MCF 10A (cell line): Measurements from ENCODE around the gene PCARE. TPM values are rescaled to one million over a fixed set of nuclear protein-coding genes. Genes with fewer than 3 reads are reported as not detected.
"Not testable (repeated sequence)": the region's sequence is repeated elsewhere in the genome, so short reads cannot be mapped to it uniquely, and the experiment has no call there.

ENCODE experiments used
- BruUV-seq: library from RNA; stranded (reverse); fragments of 400-500 nt; replicated peaks from 2 replicates; lab custom pipeline; 2021; lab: Mats Ljungman, UMichigan
- CTCF ChIA-PET: fragments of 300-600 bp; sonication (Branson Sonifier 250); formaldehyde crosslinking; extraction: SDS; loops from one replicate; lab custom pipeline; 2021; ENCODE audit warnings: antibody characterized with exemption, inconsistent platforms; lab: Yijun Ruan, JAX
- POLR2A ChIA-PET: fragments of 300-600, 350-650 bp; sonication (Branson Sonifier 250); formaldehyde crosslinking; extraction: SDS; loops from one replicate; lab custom pipeline; 2020; ENCODE audit warnings: antibody characterized with exemption, inconsistent platforms; lab: Yijun Ruan, JAX
- DNase-seq: peaks from one replicate; pipeline ENCODE4 v3.0.0-alpha.2; 2018; ENCODE audit not compliant: unreplicated experiment
- H3K27ac Mint-ChIP-seq: one replicate; pipeline ENCODE4 v1.8.0; 2022; ENCODE audit warnings: mild to moderate bottlenecking, low read depth, mixed read lengths; ENCODE audit not compliant: unreplicated experiment
- H3K27me3 Mint-ChIP-seq: one replicate; pipeline ENCODE4 v1.8.0; 2022; ENCODE audit warnings: mixed read lengths; ENCODE audit not compliant: insufficient read depth, unreplicated experiment
- H3K36me3 Mint-ChIP-seq: one replicate; pipeline ENCODE4 v1.8.0; 2022; ENCODE audit warnings: mild to moderate bottlenecking, moderate library complexity, mixed read lengths; ENCODE audit not compliant: insufficient read depth, unreplicated experiment
- H3K4me1 Mint-ChIP-seq: one replicate; pipeline ENCODE4 v1.8.0; 2022; ENCODE audit warnings: mixed read lengths; ENCODE audit not compliant: insufficient read depth, unreplicated experiment
- H3K4me3 Mint-ChIP-seq: one replicate; pipeline ENCODE4 v1.8.0; 2022; ENCODE audit warnings: mild to moderate bottlenecking, moderate library complexity, mixed read lengths; ENCODE audit not compliant: unreplicated experiment
- H3K9me3 Mint-ChIP-seq: one replicate; pipeline ENCODE4 v1.8.0; 2022; ENCODE audit warnings: mixed read lengths; ENCODE audit not compliant: unreplicated experiment
- intact Hi-C: fragments of 100-400 bp; cut with micrococcal nuclease; formaldehyde crosslinking; loops from 2 replicates; pipeline ENCODE4 v1.14.1; 2022
- total RNA-seq: library from RNA; stranded (reverse); gene quantifications from 2 replicates; pipeline ENCODE4 v1.2.3, GENCODE V29; 2022
- TF ChIP-seq, protein P1 (sequence below): fragments of 200-600 bp; IDR thresholded peaks from one replicate; pipeline ENCODE4 v1.8.0; 2022; ENCODE audit warnings: antibody characterized with exemption, mild to moderate bottlenecking; ENCODE audit not compliant: unreplicated experiment

Gene PCARE
- total RNA-seq, 1 experiment from 2014 or later: not detected

- ChIA-PET CTCF (no interaction called here), POLR2A (interaction anchor here (0.6 kb wide), 1 partner anchor 9 kb away, joined by 3 read pairs; no protein-coding TSS in a partner anchor)
- no TSS peak for BruUV-seq
- TF ChIP-seq, protein P1, sequence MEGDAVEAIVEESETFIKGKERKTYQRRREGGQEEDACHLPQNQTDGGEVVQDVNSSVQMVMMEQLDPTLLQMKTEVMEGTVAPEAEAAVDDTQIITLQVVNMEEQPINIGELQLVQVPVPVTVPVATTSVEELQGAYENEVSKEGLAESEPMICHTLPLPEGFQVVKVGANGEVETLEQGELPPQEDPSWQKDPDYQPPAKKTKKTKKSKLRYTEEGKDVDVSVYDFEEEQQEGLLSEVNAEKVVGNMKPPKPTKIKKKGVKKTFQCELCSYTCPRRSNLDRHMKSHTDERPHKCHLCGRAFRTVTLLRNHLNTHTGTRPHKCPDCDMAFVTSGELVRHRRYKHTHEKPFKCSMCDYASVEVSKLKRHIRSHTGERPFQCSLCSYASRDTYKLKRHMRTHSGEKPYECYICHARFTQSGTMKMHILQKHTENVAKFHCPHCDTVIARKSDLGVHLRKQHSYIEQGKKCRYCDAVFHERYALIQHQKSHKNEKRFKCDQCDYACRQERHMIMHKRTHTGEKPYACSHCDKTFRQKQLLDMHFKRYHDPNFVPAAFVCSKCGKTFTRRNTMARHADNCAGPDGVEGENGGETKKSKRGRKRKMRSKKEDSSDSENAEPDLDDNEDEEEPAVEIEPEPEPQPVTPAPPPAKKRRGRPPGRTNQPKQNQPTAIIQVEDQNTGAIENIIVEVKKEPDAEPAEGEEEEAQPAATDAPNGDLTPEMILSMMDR: no peak
- Mint-ChIP-seq H3K4me3 (no peak overlapping the region), H3K4me1 (no peaks in the 10 kb centered on the region), H3K27ac (no peak overlapping the region), H3K36me3 (no peaks in the 10 kb centered on the region), H3K27me3 (no peaks in the 10 kb centered on the region), H3K9me3 (no peaks in the 10 kb centered on the region)
- intact Hi-C loops: no loop called here
- no peak for DNase-seq
Measured at GRCh38 chr2:29100564-29100963, 26.2 kb upstream of the PCARE start.

GRCh38 chr2:29097569-29097968 is 23.2 kb upstream of the PCARE start:
- Mint-ChIP-seq H3K36me3 (no peaks in the 10 kb centered on the region), H3K4me1 (no peaks in the 10 kb centered on the region), H3K27me3 (no peaks in the 10 kb centered on the region), H3K4me3 (no peak overlapping the region), H3K27ac (no peak overlapping the region), H3K9me3 (no peaks in the 10 kb centered on the region)
- POLR2A ChIA-PET: interaction anchor here (2.7 kb wide), 1 partner anchor 11 kb away, joined by 13 read pairs; no protein-coding TSS in a partner anchor
- no TSS peak for BruUV-seq
- TF ChIP-seq, protein P1: no peak
- CTCF ChIA-PET: no interaction called here
- no peak for DNase-seq
- intact Hi-C loops: no loop called here

- no TSS peak for BruUV-seq
- Mint-ChIP-seq H3K27ac (no peak overlapping the region), H3K4me3 (no peak overlapping the region), H3K27me3 (no peaks in the 10 kb centered on the region), H3K36me3 (no peaks in the 10 kb centered on the region), H3K9me3 (no peaks in the 10 kb centered on the region), H3K4me1 (no peaks in the 10 kb centered on the region)
- POLR2A ChIA-PET: interaction anchor here (1.5 to 2.7 kb wide), 2 partner anchors 9 to 11 kb away, joined by 3 to 13 read pairs; no protein-coding TSS in a partner anchor
- no peak for DNase-seq
- intact Hi-C loops: no loop called here
- CTCF ChIA-PET: no interaction called here
- TF ChIP-seq, protein P1: no peak
Measured at GRCh38 chr2:29096969-29097368, 22.6 kb upstream of the PCARE start.

DNA sequence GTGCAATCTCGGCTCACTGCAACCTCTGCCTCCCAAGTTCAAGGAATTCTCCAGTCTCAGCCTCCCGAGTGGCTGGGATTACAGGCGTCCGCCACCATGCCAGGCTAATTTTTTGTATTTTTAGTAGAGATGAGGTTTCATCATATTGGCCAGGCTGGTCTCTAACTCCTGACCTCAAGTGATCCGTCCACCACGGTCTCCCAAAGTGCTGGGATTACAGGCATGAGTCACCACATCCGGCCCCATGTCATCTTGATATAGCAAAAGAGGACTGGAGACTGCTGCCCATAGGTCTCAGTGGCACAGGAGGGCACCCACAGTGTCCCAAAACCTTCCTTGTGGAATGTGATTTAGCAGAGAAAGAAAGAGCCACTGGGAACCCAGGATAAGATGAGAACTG is 16.0 kb upstream of the PCARE start:
- DNase-seq: peak; percentile 31
- H3K27ac Mint-ChIP-seq, H3K27me3 Mint-ChIP-seq, H3K36me3 Mint-ChIP-seq, intact Hi-C loops, H3K9me3 Mint-ChIP-seq, POLR2A ChIA-PET, H3K4me1 Mint-ChIP-seq, H3K4me3 Mint-ChIP-seq, BruUV-seq: not testable (repeated sequence)
- CTCF ChIA-PET: interaction anchor here (0.8 to 1.0 kb wide), 2 partner anchors 8 to 15 kb away, joined by 3 read pairs; no protein-coding TSS in a partner anchor
